Raji (cell line): ENCODE results near the gene MAD1L1.

Experiments used
- POLR2A ChIP-seq: IDR thresholded peaks from 2 replicates; pipeline ENCODE4 v1.6.1; 2011; ENCODE audit warnings: low read depth, low read length, control low read depth; ENCODE audit not compliant: insufficient read depth

Gene MAD1L1

GRCh38 chr7:1804310-1804709, 428.4 kb downstream of the MAD1L1 start:
- no peak for TF ChIP-seq POLR2A

- no peak for TF ChIP-seq POLR2A
Observed at GRCh38 chr7:1802899-1803298, 429.8 kb downstream of the MAD1L1 start.

GRCh38 chr7:1800902-1801301, 431.8 kb downstream of the MAD1L1 start:
- TF ChIP-seq POLR2A = no peak

DNA sequence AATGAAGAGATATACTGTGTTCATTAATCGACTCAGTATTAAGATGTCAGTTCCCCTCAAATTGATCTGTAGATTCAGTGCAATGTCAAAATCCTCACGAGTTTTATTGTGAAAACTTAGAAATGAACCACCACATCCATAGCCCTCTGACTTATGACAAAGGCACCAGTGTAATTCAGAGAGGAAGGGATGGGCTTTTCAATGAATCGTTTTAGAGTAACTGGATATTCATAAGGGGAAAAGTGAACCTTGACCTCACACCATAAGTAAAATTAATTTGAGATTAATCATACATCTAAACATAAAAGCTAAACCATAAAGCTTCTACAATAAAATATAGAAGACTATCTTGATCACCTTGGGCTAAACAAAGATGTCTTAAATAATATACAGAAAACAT, 434.6 kb downstream of the MAD1L1 start:
- TF ChIP-seq POLR2A = no peak

- TF ChIP-seq POLR2A = no peak
Observed at GRCh38 chr7:1794888-1795542, 437.7 kb downstream of the MAD1L1 start.

- TF ChIP-seq POLR2A = no peak
Observed at GRCh38 chr7:1787681-1788235, 445.0 kb downstream of the MAD1L1 start.

- no peak for TF ChIP-seq POLR2A
Observed at GRCh38 chr7:1787241-1787640, 445.5 kb downstream of the MAD1L1 start.

DNA sequence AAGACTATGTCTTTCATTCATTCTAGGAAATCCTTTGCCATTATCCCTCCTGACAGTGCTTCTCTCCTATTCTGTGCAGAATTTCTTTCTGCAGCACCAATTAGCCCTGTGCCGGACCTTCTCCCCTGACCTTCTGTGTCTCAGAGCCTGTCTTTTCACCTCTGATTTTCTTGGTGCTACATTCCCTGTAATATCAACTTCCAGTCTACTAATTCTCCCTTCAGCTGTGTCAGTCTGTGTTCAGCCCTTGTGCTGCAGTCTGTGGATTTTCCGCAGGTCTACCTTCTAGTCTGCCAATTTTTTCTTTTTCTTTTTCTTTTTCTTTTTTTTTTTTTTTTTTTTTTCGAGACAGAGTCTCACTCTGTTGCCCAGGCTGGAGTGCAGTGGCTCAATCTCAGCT, 446.9 kb downstream of the MAD1L1 start:
- no peak for TF ChIP-seq POLR2A

GRCh38 chr7:1781369-1781768, 451.4 kb downstream of the MAD1L1 start:
- TF ChIP-seq POLR2A = no peak

DNA sequence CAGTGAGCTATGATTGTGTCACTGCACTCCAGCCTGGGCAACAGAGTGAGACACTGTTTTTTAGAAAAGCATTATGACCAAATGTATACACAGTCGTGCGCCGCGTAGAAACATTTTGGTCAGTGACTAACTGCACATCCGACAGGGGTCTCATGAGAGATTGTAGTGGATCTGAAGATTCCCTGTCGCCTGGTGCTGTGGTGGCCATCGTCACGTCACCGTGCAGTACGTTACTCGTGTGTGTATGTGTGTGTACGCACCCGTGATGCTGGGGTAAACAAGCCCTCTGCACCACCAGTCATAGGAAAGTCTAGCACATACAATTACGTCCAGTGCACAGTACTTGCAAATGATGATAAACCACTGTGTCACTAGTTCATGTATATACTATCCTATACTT, 453.3 kb downstream of the MAD1L1 start:
- no peak for TF ChIP-seq POLR2A

DNA sequence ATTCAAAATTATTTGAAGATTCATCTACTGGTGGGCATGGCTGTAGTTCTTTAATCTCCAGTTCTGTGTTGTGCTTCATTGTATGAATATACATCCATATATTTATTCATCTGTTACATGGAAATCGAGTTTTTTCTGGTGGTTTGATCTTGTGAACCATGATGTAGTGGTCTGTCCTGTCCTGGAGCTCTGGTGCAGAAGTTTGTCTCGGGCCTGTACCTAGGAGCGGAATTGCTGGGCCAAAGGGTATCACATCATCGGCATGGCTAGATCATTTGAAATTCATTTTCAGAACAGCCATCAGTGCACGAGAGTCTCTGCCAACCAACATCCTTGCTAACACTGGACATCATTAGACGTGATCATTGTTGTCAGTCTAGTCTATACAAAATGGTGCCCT, 455.6 kb downstream of the MAD1L1 start:
- TF ChIP-seq POLR2A = no peak

- TF ChIP-seq POLR2A = no peak
Observed at GRCh38 chr7:1775389-1775788, 457.4 kb downstream of the MAD1L1 start.

GRCh38 chr7:1770331-1770730, 462.4 kb downstream of the MAD1L1 start:
- no peak for TF ChIP-seq POLR2A

DNA sequence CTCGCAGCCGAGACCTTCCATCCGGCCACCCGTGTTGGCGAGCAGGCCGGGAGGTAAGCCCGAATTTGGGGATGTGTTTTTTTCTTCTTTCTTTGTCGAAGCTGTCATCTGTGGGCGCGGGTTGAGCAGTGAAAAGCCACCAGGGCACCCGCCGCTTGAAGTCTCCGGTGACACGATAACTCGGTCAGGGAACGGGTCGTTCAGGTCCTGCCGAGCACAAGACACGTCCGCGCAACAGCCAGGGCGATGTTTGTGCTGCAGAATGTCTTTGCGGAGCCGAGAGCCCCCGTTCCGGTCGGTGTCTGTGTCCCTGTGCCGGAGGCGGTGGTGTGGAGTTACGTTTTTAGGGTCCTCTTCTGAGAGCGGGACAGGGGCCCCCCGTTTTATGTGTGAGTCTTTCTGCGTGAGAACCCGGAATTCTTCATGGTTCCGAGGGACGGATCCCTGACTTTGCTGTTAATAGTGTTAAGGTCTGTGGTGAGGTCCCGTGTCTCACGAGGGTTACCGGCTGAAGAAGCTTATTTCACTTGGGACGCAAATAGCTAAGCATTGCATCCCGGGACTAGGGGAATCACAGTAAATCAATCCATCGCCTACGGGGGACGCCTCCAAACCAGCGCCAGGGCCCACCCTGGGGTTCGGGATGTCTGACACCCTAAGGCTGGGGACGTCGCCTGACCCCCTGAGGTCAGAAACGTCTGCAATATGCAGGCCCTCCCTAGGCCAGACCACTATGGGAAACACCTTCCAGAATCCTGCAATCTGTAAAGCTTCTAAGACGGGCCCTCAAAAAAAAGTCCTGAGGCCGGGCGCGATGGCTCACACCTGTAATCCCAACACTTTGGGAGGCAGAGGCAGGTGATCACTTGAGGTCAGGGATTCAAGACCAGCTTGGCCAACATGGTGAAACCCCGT, 463.2 kb downstream of the MAD1L1 start:
- TF ChIP-seq POLR2A = no peak

GRCh38 chr7:1768832-1769231, 463.9 kb downstream of the MAD1L1 start:
- no peak for TF ChIP-seq POLR2A

GRCh38 chr7:1767524-1767923, 465.2 kb downstream of the MAD1L1 start:
- no peak for TF ChIP-seq POLR2A
